KOPT-K1 (cell line): Measurements from ENCODE around the gene DSC1.

Source experiments
- H3K27ac ChIP-seq: fragments of 200-600 bp; sonication (generic); 2 replicates; pipeline ENCODE4 v1.5.1; 2016; ENCODE audit warnings: antibody characterized with exemption, mild to moderate bottlenecking, low read depth, low read length; ENCODE audit not compliant: poor library complexity, severe bottlenecking
- H3K36me3 ChIP-seq: fragments of 200-600 bp; sonication (generic); 2 replicates; pipeline ENCODE4 v1.5.1; 2017; ENCODE audit warnings: antibody characterized with exemption, mild to moderate bottlenecking, low read length, moderate library complexity; ENCODE audit not compliant: insufficient read depth
- H3K9me3 ChIP-seq: fragments of 200-600 bp; sonication (generic); 2 replicates; pipeline ENCODE4 v1.5.1; 2017; ENCODE audit warnings: antibody characterized with exemption, low read length, mild to moderate bottlenecking; ENCODE audit not compliant: insufficient read depth, poor library complexity, severe bottlenecking

Gene DSC1

GRCh38 chr18:31162825-31163435, at the start of gene DSC1:
TSS of gene DSC1 (minus strand) at chr18:31162856. CDS start at chr18:31162594, 262 bp downstream.
- H3K9me3 ChIP-seq: no peaks in the 10 kb centered on the region
- no peak within 1 kb of the TSS for H3K27ac ChIP-seq
- H3K36me3 ChIP-seq: no peaks in the 10 kb centered on the region

GRCh38 chr18:31211047-31211446, 48.4 kb upstream of the DSC1 start:
- H3K36me3 ChIP-seq: no peaks in the 10 kb centered on the region
- H3K9me3 ChIP-seq: no peaks in the 10 kb centered on the region
- no peak overlapping the region for H3K27ac ChIP-seq

GRCh38 chr18:31209041-31209440, 46.4 kb upstream of the DSC1 start:
- Histone ChIP-seq H3K9me3 (no peaks in the 10 kb centered on the region), H3K27ac (no peak overlapping the region), H3K36me3 (no peaks in the 10 kb centered on the region)

- Histone ChIP-seq H3K27ac (no peak overlapping the region), H3K36me3 (no peaks in the 10 kb centered on the region), H3K9me3 (no peaks in the 10 kb centered on the region)
Observed at GRCh38 chr18:31207391-31207790, 44.7 kb upstream of the DSC1 start.

GRCh38 chr18:31206787-31207381, 44.2 kb upstream of the DSC1 start:
- H3K9me3 ChIP-seq: no peaks in the 10 kb centered on the region
- H3K27ac ChIP-seq: no peak overlapping the region
- no peaks in the 10 kb centered on the region for H3K36me3 ChIP-seq

GRCh38 chr18:31206071-31206470, 43.4 kb upstream of the DSC1 start:
- no peaks in the 10 kb centered on the region for H3K9me3 ChIP-seq
- no peaks in the 10 kb centered on the region for H3K36me3 ChIP-seq
- H3K27ac ChIP-seq: no peak overlapping the region

- no peak overlapping the region for H3K27ac ChIP-seq
- H3K36me3 ChIP-seq: no peaks in the 10 kb centered on the region
- H3K9me3 ChIP-seq: no peaks in the 10 kb centered on the region
Observed at GRCh38 chr18:31205273-31205672, 42.6 kb upstream of the DSC1 start.

GRCh38 chr18:31204833-31205232, 42.2 kb upstream of the DSC1 start:
- H3K9me3 ChIP-seq: no peaks in the 10 kb centered on the region
- no peaks in the 10 kb centered on the region for H3K36me3 ChIP-seq
- no peak overlapping the region for H3K27ac ChIP-seq

- Histone ChIP-seq H3K9me3 (no peaks in the 10 kb centered on the region), H3K27ac (no peak overlapping the region), H3K36me3 (no peaks in the 10 kb centered on the region)
Observed at GRCh38 chr18:31204166-31204565, 41.5 kb upstream of the DSC1 start.

- Histone ChIP-seq H3K9me3 (no peaks in the 10 kb centered on the region), H3K36me3 (no peaks in the 10 kb centered on the region), H3K27ac (no peak overlapping the region)
Observed at GRCh38 chr18:31203794-31204148, 41.1 kb upstream of the DSC1 start.

GRCh38 chr18:31203096-31203793, 40.6 kb upstream of the DSC1 start:
- no peak overlapping the region for H3K27ac ChIP-seq
- H3K9me3 ChIP-seq: no peaks in the 10 kb centered on the region
- no peaks in the 10 kb centered on the region for H3K36me3 ChIP-seq

- H3K9me3 ChIP-seq: no peaks in the 10 kb centered on the region
- no peaks in the 10 kb centered on the region for H3K36me3 ChIP-seq
- H3K27ac ChIP-seq: no peak overlapping the region
Observed at GRCh38 chr18:31199190-31199769, 36.6 kb upstream of the DSC1 start.

- Histone ChIP-seq H3K27ac (no peak overlapping the region), H3K9me3 (no peaks in the 10 kb centered on the region), H3K36me3 (no peaks in the 10 kb centered on the region)
Observed at GRCh38 chr18:31197676-31198075, 35.0 kb upstream of the DSC1 start.

- no peaks in the 10 kb centered on the region for H3K9me3 ChIP-seq
- H3K36me3 ChIP-seq: no peaks in the 10 kb centered on the region
- no peak overlapping the region for H3K27ac ChIP-seq
Observed at GRCh38 chr18:31195063-31195462, 32.4 kb upstream of the DSC1 start.

GRCh38 chr18:31192086-31192776, 29.6 kb upstream of the DSC1 start:
- Histone ChIP-seq H3K27ac (no peak overlapping the region), H3K36me3 (no peaks in the 10 kb centered on the region), H3K9me3 (no peaks in the 10 kb centered on the region)
